ENCODE measurements around the gene ELL2.

Gene ELL2

DNA sequence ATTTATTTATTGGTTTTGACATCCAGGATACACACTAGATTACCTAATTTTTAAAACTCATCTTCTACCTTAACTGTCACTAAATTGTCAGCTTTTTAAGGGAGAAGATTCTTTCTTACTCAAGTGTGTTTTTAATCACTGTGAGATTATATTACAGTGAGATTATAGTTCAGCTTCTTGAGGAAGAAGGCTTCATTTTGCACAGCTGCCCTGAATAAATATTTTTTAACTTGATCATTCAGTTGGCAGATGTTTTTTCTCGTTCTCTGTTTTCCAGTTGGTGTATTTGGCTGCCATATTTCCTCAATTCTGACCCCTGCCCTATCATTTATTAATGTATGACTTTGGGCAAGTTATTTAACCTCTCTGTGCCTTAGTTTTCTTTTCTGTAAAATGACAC, 15.0 kb upstream of the ELL2 start:
- DNase-seq = no peak

DNA sequence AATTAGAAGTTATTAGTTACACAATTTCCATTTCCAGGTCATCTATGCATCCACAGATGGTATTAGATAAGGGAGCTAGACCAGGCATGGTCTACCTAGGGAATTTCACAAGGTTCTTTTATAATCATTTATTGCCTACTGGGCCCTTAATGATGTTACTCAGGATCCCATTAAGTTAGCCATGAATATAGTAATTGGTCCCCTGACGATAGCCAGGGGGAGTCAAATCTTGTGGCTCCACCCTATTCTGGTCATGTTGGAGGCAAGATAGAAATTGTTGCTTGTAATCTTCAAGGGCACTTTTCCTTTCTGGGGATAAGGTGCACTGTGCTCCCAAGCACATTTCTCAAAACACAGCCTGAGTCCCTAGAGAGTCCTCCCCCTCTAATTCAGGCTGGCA, 14.1 kb upstream of the ELL2 start:
- DNase-seq = no peak

DNA sequence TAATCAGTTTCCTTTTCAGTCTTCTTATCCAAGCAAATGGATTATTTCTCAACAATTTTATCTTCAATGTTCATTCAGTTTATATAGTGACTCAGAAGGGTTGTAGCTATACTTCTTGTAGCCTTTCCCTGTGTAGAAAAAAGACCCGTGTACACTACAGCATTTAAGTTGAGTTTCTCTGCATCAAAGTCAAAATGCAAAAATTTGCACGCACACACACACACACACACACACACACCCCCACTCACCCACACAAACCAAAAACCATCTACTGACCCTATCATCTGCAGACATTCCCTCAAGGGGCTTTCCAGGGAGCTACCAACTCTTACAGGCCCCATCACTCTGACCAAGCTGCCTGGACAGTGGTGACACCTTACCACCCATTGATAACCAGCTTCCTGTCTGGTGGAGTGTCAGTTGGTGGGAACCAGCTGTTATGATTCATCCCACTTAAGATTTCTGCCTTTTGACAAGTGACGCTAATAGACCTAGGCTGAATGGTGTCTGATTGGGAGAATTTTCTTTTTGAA, 12.2 kb upstream of the ELL2 start:
- DNase-seq = no peak

DNA sequence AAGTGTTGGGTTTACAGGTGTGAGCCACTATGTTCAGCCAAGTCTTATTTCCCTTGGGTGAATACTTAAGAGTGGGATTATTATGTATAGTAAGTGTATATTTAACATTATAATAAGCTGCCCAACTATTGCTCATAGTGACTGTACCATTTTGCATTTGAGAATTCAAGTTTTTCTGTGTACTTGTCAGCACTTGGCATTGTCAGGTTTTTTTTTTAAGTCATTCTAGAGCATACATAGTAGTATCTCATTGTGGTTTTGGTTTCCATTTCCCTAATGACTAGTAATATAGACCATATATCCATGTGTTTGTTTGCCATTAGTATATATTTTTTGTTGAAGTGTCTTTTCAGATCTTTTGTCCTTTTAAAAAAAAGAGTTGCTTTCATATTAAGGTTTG, 10.5 kb upstream of the ELL2 start:
- DNase-seq = no peak

DNA sequence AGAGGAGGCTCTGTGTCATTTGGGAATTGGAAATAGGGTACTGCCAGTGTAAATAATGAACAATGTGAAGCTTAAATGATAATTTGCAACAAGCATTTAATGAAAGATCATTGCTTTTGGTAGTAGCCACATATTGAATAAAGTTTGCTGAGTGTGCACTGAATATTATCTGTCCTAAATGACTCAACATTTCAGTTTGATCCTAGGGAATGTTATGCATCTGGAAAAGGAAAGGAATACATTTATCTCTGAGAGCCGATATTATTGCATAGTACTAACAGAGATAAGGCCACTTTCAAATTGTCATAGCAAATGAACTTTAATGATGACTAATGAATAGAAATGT, 8.7 kb upstream of the ELL2 start:
- no peak for DNase-seq

DNA sequence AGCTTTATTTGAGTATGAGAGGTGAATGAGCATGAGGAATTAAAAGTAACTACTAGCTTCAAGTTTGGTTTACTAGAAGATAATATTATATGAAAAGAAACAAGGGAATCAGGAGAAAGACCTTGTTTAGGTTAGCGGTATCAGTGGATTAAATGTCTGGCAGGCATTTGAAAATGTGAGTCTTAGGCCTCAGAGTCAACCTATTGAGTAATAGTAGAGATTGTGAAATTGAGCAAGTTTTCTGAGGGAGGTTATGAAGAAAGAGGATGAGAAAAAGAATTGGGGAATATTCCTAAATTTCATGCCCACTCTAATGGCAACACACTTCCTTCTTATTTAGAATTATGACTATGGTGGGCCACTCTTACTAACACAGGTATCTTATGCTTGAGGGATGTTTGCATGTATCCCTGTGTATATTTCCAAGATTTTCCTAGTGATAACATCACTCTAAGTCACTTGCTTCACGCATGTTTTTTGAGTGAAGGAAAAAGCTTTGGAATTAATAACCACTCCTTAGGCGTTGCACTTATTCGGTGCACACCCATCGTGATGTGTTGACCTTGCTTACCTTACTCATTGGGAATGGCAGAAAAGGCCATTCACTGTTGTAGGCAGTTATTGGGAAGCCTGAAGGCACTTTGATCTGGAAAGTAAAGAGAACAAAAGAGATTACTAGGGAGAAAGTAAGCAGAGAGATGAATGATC, 8.2 kb upstream of the ELL2 start:
- no peak for DNase-seq

DNA sequence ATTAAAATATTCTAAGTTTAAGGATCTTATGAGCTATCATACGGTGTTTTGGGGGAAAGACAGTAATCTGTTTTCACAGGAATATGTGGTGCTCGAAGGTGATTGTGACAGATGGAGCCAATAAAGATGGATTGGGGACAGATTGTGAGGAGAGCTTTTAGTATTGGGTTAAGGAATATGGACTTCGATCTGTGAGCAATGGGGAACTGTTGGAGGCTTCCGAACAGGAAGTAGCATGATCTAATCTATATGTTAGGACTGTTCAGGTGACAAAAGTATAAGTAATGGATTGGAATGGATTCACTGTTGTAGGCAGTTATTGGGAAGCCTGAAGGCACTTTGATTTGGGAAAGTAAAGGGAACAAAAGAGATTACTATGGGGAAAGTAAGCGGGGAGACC, 7.4 kb upstream of the ELL2 start:
- no peak for DNase-seq

DNA sequence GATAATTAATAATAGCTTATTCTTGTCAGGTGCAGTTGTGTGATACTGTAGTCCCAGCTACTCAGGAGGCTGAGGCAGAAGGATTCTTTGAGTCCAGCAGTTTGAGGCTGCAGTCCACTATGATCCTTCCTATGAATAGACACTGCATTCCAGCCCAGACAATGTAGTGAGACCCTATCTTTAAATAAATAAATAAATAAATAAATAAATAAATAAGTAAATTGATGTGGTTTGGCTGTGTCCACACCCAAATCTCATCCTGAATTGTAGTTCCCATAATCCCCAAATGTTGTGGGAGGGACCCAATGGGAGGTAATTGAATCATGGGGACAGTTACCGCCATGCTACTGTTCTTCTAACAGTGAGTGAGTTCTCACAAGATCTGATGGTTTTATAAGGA, 5.6 kb upstream of the ELL2 start:
- no peak for DNase-seq

DNA sequence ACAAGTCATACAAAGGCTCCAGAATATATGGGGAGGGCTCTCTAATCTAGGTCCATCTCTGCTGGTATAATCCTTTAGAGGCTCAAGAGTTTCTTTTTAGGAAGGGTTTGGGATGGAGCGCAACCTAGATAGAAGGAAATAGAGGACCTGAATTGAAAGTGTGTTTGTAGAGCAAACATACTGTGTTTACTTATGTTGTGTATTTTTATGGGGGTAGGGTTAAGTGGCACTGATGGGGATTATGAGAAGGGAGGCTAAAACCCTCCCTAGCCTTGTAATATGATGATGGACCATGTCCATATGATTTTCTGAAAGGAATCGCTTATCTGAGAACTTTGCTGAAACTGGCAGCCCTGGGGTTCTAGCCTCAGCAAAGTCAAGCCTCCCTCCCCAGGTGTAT, 4.4 kb upstream of the ELL2 start:
- DNase-seq = no peak

DNA sequence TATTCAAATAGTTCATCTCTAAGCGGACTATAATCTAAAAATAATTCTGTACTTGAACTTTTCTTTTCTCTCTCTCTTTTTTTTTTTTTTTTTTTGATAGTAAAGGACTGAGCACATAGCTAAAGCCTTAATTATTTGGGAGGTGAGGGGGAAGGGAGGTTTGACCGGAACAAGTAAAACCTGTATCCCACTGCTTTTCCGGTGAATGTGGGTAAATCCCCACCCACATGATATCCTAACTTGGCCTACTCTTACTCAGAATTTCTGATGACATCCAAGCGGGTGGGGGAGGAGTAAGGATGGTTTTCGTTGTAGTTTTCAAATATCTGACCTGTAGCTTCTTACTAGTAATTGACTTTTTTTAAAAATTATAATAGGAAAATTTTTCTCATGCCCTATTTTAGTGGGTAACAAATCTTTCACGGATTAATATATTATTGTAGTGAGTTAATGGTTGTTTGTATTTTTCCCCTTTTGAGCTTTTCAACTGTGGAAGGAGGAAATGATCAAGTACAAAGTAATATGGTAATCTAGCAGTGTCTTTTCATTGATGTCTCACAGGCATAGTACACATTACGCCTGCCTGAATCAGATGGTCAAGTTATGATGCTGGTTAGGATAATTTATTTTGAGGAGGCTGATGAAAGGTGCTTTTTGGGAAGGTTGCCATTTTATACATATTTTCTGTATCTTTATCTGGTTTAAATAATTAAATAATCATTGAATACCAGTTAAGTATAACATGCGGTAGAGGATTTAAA, 2.2 kb upstream of the ELL2 start:
- DNase-seq = no peak

DNA sequence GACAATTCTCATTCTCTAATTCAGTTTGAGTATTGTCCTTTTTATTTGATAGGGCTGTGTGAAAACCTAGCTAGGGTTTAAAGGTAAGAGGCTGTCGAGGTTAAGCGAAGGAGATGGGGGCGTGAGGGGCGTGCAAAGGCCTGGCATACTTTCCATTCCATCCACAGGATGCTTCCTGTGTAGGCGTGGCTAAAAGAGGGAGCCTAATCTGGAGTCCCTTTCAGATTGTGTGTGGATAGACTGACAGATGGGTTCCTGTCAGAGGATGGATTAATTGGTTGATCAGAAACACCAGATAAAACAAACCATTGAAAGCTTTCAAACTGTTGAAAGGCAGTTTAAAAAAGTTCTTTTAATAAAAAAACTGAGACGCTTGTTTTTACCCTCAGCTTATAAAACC, 1.1 kb upstream of the ELL2 start:
- no peak for DNase-seq

DNA sequence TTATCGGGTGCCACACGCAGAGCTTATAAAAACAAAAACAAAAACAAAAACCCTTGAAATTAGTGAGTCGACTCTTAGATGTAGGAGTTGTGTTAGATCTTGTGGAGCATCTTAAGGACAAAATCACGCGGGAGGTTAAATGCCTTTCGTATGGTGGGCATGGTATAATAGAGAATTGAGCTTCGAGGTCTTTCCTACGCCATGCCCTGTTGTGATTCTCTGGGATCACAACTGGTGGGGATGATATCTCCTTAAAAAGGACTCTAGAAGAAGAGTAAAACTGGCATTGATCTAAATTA, 773 bp upstream of the ELL2 start:
- DNase-seq = no peak

DNA sequence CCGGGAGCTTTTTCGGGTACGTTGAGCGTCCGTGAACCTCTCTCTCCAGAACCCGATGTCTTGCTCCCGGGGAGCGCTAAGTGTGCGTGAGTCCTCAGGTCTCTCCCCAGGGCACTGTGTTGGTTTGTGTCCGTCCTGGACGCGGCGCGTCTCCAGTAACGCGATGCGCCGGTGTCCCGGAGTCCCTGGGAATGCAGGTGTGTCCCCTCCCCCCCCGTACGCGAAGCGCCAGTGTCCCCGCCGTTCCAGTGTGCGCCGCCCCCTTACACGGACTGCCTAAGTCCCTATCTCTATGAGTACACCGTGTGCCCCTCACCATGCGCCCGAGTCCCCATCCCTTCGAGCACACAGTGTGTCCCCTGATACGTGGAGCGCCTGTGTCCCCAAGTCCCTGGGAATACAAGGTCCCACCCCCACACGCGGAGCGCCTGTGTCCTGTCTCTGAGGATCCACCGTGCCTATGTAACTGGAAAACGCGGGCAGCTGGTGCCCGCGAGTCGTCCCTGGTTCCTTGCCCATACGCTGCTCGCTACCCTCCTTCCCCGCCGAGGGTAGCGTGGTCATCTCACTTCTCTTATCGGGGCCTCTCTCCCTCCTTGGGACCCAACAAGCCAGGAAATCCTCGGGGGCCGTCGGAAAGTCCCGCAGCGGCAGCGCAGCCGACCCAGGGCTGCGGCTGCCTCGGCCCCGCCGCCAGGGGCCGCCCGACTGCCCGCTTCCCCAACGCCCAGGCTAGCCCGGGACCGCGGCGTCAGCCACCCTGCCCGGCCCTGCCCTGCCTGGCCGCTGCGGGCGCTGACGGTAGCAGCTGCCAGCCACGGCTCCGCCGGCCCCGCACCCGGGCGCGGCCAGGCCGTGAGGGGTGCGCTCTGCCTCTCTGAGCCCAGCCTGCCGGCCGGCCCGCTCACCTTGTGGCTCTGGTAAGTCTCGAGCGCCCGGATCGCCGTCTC, 709 bp downstream of the ELL2 start:
- DNase-seq = peak; percentile 42

DNA sequence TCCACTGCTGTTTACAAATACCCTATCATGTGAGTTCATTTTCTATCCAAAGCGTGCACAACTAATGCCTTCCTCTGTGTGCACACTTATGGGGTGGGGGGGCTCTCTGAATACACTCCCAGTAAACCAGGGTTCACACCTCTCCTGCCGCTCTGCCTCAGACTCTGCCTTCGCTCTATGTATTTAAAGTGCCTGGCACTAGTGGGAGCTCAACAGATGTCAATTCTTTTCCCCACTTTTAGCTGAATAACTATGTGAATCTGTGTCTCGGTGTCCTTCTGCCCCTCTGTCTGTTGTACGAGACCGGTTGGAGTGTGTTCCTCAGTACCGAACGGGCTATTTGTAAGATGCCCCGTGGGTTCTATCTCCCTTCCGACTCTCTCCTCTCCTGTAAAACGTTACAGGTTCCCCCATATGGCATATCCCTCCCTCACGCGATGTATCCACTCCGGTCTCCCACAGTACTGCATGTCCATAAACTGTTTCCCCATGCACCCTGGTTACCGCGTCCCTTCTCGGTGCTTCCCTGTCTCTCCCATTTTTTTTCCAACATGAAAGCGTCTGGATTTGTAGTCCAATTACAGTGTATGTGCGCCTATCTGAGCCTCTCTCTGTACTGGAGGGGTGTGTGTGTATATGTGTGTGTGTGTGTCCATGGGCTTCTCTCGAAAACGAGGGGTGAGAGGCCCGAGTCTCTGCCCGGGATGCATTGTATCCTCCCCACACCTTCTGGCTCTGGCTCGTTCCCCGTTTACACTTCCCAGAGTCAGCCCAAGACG, 1.6 kb downstream of the ELL2 start:
- no peak for DNase-seq

DNA sequence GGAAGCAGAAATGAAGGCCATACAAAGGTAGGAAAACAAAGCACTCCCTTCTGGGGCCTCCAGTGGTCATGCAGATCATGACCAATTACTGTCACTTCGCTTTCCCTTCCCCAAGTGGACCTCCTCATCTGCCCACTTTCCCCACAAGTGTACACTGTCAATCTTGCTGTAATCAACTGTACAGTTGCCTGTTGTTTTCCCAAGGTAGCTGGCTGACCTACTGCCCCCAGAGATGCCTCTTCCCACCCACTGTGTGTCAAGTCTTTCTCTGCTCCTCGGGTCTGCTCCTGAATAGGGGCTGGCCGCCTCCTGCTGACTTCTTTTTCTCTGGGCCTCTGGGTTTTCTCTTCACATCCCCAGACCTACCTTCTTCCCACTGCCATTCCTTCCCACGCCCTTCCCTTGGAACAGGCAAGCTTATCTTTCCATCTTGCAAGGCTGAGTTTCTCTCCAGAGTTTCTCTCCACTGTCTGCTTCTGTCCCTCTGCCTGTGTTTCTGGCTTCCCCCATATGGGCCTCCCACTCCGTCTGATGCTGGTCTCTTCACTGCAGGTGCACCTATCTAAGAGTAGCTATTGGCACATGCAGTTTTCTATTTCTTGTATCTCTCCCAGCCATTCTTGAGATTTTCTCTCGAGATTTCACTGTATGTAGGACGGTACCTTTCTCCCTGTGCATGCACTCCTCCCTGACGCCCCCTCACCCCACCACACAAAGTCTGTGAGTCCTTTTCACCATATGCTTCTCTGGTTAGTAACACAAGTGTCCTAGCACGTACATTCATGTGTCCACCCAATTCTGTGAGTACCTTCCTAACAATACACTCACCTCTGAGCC, 2.4 kb downstream of the ELL2 start:
- DNase-seq = no peak

DNA sequence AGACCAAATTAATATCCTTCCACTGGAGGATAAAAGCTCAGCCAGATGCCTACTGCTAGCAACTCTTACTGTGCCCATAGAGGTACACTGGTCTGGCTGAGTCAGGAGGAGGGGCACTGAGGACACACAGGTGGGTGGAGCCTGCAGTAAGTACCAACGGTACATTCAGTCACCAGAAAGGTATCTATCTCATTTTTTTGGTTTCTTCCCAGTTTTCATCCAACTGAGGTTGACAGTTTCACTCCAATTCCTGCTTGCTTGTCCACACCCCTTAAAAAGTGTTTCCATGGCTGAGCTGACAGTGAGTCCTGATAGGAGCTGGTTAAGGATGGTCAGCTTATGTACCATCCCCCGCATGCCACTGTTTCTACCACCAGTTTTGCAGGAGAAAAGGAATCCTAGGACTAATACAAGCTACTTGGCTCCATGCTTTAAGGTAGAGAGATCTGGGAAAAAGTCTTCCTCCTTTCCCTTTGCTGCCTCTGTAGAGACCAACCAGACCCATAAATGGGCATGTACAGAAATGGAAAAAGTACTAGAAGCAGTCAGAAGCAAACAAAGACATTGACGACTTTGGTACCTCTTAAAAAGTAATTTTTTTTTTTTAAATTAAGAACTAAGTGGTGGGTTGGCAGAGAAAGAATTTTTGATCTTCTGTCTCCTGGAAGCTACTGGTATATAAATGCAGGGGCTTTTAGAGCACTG, 3.2 kb downstream of the ELL2 start:
- no peak for DNase-seq

DNA sequence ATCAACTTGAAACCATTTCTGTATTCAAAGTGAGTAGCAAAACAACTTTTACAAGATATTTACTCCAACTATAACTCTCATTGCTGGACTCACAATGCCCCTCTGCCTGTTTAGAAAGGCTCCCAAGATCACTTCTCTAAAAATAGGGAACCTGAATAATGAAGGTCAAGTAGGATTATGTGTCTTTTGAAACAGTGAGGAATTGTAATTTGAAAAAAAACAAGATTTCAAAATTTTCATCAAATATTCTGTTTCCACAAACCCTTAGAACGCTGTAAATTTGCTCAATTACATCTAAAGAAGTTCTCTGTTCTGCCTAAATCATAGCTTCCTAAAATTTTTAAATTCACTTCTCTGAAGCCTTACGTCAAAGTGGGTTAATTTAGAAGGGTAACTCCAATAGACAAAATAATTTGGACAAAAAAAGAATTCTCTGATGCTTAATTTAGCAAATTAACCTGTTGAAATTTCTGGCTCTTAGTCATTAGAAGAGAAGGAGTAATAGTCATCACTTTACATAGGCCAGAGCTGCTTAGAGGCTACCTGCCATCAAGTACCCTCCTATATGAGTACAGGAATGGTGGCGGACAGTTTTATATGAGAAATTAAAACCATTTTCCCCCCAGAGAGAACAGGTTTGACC, 4.0 kb downstream of the ELL2 start:
- DNase-seq = no peak

DNA sequence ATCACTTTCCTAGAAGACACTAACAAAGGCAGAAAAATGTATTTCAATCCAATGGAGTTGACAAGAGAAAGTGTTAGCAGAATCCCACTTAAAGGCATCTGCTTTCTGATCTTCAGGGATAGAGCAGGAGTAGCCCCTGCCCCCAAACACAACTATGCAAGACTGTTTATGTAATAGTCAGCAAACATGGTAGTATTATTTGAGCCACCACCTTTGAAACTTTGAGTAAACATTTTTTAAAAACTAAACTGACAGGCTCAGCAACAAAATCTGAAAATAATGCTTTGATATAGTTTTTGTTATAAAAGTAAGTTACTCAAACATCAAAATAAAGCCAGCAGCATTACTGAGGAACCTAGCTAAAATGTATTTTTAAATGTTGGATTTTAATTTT, 4.8 kb downstream of the ELL2 start:
- DNase-seq = no peak

DNA sequence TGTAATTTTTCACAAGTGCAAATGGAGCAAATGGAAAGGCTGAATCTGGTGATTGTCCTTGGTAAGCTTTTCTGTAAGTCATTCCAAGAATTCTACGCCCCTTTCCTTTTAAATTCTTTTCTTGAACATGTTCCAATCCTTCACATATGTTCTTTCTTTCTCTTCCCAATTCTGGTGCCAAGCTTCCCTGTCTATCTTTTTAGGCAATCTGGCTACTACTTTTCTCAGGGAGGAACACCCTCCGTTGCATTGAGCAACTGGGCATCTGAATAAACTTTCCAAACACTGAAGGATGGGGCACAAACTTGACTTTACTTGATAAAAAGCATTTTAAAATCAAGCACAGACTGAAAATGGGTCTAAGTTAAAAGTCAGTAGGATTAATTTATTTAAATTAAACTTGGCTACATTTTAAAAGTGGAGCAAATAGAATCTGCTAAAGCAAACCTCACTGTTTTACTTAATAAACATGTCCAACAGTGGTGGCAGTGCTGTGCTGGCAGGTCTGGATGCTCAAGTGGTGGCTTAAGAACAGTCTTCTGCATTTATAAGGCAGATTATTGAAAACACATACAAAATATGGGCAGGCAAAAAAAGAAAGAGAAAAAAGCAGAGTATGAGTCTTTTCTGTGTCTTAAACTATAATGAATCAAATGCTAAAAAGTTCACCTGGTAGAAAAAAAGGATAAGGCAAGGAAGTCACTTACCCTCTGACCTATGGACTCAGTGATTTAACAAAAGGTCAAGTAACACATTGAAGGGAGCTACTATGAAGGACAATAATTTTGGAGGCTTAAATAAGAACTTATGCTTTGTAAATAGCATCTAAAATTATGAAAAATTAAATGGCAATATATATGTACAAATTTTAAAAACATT, 5.4 kb downstream of the ELL2 start:
- DNase-seq = no peak

DNA sequence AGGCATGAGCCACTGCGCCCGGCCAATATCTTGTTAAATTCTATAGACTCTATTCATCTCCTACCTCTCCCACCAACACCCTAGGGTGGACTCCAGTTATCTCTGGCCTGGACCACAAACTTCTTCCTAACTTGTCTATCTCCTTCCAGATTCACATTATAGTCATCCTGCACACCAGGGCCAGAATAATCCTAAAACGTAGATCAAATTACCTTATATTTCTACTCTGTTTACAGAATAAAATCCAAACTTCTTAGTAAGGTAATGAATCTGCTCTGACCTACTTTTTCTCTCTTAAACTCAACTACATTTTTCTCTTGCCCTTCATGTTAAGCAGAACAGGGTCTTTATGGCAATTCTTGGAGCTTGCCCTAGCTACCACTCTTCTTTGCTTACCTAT, 6.9 kb downstream of the ELL2 start:
- DNase-seq = no peak
